Upper lobe of left lung (tissue), 4 donors: ENCODE results near the gene SLC6A19.

Experiments used
- CTCF ChIP-seq, 6 experiments: fragments of 450-650 bp in 4 of 6; fragments of 200-600 bp in 2 of 6; sonication (generic) in 2 of 6; IDR thresholded peaks; one replicate each; pipeline ENCODE4 v1.5.1; 2016 to 2019; ENCODE audit warnings: antibody characterized with exemption in 6 of 6
- EP300 ChIP-seq, 4 donors: sonication (generic); formaldehyde crosslinking; IDR thresholded peaks; one replicate each; pipeline ENCODE4 v1.5.1; 2017; ENCODE audit warnings: antibody characterized with exemption in 4 of 4, control low read depth in 2 of 4
- POLR2A ChIP-seq, 4 donors: fragments of 450-650 bp; IDR thresholded peaks; one replicate each; pipeline ENCODE4 v1.5.1; 2016 to 2017; ENCODE audit warnings: antibody characterized with exemption in 4 of 4, mild to moderate bottlenecking in 2 of 4

- TF ChIP-seq CTCF (IDR thresholded peaks at IDR 0.05) (peak; percentile 62 to 80 (median 72)), EP300 (IDR thresholded peaks at IDR 0.05) (no peak), POLR2A (IDR thresholded peaks at IDR 0.05) (no peak)
These were observed 33.4 kb upstream of the SLC6A19 start for GRCh38 chr5:1167728-1168709.
